GM21390 (cell line): ENCODE data around the gene MYRFL.
A peak's percentile ranks its signal among the peaks of the same experiment; 100 is the strongest.
"Not testable (repeated sequence)": the region's sequence is repeated elsewhere in the genome, so short reads cannot be mapped to it uniquely, and the experiment has no call there.

ENCODE experiments used
- ATAC-seq: cut with Tn5 transposase; IDR thresholded peaks from one replicate; pipeline ENCODE4 v1.9.1; 2021; ENCODE audit not compliant: unreplicated experiment

Gene MYRFL

DNA sequence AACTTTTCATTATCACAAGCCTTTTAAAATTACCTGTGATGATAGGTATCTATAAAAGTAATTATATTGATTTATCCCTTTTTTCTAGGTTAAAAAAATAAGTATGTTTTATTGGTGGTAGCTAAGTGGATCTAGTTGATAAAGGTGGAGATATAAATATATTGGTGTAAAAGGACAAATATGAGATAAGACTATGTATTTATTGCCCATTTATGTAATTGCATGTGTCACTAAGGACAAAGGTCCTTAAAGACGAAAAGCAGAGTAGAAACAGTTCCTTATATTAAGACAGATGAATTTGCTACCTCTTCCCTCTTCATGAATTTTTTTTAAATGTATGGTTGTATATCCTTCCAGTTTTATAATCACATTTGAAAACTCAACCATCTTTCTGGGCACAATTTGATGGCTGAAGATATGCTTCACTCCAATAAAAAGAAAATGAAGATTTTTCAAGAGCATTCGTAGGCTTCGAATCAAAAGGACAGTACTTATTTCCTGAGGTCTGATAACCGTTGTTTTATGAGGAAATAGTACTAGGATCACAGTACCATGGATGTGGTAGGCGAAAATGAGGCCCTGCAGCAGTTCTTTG is at the start of gene MYRFL:
Gene MYRFL (plus strand): TSS at position 262 of the 595 bp plus-strand sequence. CDS start 291 bp downstream, at position 553.
- no peak for ATAC-seq

DNA sequence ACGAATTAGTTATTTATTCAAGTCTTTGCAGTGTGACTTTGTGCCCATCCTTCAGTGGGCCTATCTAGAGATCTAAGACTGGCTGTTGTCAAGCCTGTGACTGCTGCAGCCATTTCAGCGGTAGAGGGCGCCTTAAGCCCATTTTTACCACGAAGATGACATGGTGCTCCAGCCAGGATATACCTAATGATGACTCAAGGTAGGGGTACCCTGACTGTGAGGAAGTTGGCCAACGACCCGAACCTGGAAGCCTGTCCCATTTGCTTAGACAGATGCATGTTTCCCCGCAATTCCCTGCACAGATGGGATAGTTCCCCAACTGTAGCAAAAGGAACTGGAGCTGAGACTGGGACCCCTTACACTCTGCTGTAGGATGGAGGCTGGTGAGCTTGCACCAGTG is 45.1 kb upstream of the MYRFL start:
- no peak for ATAC-seq

DNA sequence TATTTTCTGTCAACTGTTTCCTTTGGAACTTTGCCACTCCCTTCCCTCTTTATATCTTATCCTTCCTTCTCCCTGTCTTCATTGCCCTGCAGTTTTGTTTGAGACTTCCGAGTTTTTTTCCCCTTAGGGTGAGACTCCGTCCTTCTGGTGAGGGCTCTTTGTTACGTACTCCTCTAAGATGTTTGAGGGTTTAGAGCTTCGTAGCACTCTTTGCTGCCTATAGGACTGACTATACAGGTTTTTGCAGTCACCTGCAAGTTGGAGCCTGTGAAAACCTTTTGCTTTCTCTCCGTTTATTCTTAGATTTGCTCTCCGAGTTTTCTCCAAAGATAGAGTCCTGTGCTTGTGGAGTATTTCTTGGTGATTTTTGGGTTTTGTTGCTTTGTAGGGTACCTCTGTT is 41.7 kb upstream of the MYRFL start:
- no peak for ATAC-seq

DNA sequence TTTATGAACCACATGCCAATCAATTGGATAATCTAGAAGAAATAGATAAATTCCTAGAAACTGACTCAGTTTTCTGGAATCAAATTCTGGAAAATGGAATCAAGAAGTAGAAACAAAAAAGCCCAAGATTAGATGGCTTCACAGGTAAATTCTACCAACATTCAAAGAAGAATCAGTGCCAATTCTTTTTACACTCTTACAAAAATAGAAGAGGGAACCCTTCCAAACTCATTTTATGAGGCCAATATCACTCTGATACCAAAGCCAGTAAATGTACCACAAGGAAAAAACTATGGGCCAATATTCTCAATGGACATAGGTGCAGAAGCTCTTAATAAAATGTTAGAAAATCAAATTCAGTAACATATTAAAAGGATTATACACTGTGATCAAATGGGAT is 35.7 kb upstream of the MYRFL start:
- ATAC-seq = no peak

DNA sequence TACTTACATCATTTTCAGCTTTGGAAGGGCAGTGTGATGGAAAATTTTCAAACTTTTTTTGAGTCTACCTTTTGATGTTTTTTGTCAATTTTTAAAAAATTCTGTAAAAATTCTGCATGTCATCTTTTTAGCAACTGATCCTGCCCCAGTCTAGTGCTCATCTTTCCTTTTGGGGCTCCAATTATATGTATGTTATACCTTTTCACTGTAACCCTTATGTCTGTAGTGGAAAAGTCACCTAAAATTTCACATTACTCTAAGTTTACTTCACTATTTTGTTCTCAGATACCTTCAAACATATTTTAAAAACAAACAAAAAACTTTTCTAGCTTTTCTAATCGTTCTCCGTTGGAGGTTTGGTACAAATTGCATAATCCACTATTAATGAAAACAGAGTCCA is 32.5 kb upstream of the MYRFL start:
- ATAC-seq = no peak

DNA sequence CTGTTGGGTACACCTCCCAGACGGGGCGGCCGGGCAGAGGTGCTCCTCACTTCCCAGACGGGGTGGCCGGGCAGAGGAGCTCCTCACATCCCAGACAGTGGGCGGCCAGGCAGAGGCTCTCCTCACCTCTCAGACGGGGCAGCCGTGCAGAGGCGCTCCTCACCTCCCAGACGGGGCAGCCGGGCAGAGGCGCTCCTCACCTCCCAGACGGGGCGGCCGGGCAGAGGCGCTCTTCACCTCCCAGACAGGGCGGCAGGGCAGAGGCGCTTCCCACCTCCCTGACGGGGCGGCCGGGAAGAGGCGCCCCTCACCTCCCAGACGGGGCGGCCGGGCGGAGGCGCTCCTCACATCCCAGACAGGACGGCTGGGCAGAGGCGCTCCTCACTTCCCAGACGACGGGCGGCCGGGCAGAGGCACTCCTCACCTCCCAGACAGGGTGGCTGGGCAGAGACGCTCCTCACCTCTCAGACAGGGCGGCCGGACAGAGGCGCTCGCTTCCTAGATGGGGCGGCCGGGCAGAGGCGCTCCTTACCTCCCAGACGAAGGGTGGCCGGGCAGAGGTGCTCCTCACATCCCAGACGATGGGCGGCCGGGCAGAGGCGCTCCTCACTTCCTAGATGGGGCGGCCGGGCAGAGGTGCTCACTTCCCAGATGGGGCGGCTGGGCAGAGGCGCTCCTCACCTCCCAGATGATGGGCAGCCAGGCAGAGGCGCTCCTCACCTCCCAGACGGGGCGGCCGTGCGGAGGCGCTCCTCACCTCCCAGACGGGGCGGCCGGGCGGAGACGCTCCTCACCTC is 17.7 kb upstream of the MYRFL start:
- not testable (repeated sequence) for ATAC-seq

DNA sequence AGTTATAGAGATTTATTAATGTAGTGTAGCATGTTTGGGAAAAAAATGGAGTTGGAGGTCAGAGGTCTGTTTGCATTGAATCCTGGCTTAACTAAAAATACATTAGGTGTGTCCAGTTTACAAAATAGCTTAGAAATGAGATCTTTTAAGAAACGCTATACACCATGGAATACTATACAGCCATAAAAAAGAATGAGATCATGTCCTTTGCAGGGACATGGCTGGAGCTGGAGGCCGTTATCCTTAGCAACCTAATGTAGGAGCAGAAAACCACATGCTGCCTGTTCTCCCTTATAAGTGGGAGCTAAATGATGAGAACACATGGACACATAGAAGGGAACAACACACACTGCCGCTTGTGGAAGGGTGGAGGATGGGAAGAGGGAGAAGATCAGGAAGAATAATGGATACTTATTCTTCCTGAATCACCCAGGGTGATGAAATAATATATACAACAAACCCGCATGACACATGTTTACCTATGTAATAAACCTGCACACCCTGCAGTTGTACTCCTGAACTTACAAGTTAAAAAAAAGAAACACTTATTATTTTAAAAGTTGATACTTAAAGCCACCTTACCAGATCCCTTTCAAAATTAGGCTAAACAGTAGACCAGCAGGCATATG is 14.0 kb upstream of the MYRFL start:
- ATAC-seq = no peak

DNA sequence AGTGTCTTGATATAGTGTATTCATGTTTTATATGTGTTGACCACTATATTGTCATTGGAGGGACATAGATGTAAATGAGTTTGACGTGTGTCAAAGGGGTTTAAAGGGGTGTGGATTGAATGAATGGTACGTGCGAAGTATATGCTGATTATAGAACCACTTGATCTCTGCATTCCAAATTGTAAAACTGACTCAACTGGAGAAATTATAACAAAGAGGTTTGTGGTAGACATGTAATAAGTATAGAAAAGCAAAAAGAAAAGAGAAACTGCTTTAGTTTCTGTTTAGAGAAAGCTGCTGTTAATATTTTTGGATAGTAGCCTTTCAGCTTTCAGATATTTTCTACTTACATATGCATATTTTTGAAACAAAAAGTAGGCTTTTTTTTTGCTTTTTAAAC is 8.9 kb upstream of the MYRFL start:
- ATAC-seq = peak; percentile 78

DNA sequence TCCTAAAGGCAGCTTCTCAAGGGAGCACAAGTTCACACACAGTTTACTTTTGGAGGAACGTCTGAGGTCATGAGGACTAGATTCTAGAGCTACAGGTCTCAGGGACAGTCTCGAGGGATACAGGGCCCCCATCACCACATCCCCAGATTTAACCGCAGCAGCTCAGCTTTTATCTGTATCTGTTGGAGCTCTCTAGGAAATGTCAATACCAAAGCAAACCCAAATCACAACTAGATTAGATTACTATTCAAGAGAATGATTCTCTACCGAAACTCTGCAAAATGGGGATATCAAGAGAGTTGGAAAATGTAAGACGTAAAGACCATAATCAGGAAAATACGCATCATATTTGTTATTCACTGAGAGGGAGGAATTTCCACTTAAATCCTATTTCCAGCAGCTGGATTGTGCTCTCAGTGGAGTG is 4.0 kb upstream of the MYRFL start:
- ATAC-seq = no peak

DNA sequence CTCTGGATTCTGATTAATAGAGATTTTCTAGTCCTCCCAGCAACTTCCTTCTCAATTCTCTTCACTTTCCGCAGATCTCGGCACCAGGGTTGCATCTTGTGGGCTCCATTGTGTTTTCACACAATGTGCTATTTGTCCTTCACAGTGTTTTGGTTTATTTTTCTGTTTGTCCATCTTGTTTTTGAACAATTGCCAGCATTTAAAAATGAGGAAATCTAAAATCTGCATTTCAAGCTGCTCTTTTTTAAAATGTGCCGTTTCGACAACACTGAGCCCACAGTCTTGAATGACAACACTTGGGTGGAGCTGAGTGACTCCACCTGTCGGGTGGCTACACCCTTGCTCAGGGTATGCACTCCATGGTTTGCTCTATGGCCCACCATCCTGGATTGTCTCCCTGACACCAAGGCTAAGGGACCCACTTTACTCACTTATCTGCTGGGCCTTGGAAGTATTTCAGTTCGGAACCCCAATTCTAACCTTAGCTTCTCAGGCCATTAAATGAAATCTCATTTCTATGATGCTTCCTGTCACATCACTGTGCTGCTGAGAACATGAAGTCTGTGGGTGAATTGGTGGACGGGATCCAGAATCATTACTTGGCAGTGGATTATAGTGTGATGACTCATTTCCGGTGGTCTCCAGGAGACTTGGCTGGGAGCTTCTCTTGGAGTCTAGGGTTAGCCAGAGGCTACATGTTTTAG is 3.4 kb upstream of the MYRFL start:
- ATAC-seq = no peak

DNA sequence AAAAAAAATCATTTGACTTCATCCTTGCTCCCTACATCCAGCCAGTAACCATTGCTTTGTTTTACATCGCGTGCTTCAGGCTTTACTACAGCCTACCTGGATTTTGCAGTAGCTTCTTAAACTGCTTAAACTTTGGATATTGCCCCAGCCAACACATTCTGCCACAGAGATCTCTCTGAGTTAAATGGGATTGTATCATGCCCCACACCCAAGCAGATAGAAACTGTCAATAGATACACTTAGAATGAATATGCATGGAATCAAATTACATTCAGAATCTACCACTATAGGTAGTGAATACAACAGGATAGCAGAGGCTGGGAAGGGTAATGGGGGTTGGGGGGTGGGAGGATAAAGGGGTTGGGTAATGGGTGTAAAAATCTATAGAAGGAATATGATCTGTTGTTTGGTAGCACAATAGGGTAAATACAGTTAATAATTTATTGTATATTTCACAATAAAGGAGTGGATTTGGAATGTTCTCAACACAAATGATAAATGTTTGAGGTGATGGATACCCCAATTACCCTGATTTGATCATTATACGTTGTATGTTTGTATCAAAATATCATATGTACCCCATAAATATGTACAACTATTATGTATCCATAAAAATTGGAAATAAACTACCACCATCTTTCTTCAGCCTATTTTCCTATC is 2.7 kb upstream of the MYRFL start:
- no peak for ATAC-seq

DNA sequence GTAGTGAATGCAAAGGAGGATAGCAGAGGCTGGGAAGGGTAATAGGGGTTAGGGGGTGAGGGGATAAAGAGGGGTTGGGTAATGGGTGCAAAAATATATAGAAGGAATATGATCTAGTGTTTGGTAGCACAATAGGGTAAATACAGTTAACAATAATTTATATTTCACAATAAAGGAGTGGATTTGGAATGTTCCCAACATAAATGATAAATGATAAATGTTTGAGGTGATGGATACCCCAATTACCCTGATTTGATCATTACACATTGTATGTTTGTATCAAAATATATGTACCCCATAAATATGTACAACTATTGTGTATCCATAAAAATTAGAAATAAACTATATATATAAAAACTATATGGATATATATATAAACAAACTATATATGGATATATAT is 999 bp upstream of the MYRFL start:
- no peak for ATAC-seq

DNA sequence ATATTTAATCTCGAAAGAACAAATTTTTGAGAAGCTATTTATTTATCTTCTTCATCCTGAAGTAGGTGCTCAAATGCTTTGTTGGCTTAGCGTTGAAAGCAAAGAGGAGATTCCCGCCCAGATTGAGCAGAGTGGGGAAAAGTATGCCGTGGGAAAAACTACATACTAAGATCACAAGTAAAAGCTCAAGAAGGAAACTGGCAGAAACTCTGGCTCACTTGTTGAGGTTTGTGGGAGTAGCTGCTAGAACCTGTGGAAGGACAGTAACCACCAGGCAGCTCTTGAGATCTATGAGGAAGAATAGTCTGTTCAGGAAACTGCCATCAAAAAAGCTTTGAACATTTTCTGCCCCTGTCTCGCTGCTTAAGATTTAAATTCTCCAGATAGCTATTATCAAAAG is 3.9 kb downstream of the MYRFL start:
- ATAC-seq = no peak

DNA sequence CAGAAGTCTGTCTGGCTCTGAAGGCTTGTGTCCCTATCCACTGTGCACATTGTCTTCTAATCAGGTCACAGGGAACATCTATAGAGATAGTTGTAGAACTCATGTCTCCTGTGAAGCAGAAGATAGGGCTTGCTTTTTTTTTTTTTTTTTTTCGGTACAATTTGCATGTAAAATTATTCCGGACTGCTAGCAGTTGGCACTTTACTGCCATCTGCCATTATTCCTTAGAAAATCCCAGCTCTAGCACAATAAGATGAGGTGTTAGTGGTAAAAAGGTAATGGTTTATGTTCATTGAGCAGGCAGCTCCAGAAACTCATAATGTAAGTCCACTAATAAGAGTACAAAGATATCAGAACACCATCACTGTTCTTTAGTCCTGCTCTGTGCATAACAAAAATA is 8.7 kb downstream of the MYRFL start:
- ATAC-seq = no peak

DNA sequence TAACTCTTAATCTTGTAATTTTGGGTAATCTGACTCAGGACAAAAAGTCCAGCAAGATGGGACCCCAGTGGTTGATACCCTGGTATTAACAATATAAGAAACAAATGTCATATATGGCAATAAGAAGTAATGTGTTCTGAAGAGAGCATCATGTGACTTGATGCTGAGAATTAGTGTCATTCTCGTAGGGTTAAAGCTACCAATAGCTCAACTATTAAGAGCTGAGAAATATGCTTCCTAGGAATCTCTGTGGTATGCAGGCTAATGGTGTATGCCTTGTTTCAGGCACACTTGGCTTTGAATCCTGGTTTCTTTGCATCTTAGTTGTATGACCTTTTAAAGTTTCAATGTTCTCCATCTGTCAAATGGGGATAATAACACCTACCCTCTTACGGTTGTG is 9.1 kb downstream of the MYRFL start:
- ATAC-seq = no peak

DNA sequence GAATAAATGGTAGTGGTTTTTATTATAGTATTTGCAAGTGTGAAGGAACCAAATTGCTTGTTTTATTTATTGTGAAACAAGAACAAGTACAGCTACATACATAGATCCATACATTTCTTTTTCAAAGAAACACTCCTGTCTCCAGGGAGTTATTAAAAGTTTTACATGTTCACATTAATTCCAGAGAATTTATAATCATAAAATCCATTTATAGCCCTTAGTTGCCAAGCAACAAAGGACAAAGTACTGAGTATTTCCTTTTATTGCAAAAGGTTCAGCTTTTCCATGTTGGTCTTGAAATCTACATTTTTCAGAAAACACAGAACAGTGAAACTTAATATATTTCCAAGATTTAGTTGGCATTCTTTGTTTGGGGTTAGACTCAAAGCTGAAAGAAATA is 9.5 kb downstream of the MYRFL start:
- ATAC-seq = no peak

DNA sequence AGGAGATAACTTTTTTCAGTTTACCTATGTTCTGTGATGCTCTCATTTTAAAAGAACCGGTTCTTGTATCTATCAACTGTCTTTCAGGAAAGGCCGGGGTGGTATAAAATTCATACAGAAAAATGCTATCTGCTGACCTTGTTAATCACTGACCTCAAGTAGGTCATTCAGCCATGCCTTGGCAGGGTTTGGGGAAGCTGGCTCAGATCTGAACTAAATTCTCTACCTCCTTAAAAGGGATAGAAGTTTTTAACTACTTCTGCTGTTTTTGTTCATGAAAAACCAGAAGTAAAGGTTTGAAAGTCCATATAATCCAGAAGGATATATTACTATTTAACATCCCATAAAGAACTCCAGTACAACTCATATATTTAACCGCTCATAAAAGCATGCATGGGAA is 10.1 kb downstream of the MYRFL start:
- ATAC-seq = no peak

DNA sequence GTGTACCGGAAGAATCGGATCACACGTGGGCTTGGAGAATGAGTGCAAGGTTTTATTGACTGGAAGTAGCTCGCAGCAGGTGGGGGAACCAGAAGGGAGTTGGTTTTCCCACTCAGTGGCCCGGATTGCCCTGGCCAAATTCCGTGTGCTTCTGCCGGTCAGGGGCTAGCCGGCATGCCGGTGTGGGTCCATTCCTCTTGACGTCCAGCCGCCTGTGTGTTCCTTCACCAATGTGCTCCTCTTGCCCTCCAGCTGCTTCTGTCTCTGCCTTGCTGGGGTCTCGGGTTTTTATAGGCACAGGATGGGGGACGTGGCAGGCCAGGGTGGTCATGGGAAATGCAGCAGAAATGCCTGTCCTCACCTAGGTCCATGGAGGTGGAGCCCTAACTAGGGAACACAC is 11.0 kb downstream of the MYRFL start:
- no peak for ATAC-seq

DNA sequence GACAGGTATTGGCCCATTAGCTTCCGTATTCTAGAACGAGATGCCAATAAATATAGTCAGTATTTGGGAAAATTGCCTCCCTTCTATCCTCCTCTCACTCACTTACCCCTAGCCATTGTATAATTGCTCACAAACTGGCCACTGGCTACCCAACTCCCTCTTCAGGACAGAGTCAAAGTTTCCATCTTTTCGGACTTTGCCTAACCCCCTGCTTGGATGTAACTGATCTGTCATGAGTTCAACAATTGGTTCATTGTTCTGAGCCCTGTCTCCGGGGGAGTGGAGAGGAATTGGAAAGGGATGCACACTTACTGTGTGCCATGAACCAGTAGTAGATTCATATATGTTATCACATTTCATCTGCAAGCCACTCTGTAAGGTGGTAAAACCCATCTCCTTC is 12.2 kb downstream of the MYRFL start:
- no peak for ATAC-seq

DNA sequence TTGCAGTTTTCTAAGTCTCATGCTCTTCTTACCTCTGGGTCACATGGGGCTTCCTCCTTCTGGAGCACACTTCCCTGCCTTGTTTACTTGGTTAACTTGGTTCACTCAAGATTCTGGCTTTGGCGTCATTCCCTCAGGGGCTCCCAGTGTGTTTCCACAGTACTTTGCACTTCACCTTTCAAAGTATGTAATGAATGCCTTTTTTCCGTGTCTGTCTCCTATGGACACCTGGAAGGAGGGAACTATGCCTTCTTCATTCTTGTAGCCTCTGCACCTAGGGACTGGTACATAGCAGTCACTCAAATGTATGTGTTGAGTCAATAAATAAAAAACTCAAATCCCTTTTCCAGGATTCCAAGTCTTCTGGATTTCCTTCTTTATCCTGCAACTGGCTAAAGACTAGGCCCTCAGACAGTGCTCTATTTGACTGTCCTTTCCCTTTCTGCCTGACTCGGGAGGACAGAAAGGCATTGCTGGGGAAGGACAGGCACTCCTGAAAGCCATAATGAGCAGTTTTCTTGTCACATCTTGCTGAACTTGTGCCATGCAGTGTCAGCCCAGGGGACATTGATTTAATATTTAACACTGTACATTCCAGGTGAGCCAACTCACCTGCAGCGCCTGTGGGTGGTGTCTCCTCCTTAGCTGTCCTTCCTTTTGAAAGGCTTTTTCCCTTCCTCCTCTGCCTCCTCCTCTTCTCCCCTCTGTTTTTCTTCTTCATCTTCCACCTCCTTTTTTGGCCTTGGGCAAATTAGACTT is 12.8 kb downstream of the MYRFL start:
- ATAC-seq = no peak

DNA sequence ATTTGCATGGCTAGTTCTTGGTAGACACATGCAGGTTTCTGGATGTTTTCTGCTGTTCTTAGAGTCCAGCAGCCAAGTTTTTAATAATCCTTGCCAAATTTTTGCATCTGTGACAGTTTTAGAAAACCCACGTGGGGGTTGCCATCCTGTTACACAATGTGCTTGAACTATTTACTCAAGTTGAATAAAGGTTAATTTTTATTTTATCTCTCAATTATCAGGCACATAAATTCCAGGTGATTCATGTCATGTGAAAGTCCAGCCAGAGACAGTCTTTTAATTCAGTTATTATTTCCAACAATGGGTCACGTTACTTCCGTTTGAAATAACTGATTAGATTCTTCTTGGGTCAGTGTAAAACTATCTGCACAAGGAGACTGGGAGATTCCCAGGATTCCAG is 15.7 kb downstream of the MYRFL start:
- no peak for ATAC-seq
